ENCODE results near the gene CACNG5.

CACNG5 gene

GRCh38 chr17:66841328-66841727 is 6.4 kb downstream of the CACNG5 start:
- no peak for TF ChIP-seq TAF1 (IDR thresholded peaks at IDR 0.05; ENCODE audit: borderline replicate concordance, insufficient read depth, low read length)
- TF ChIP-seq REST (IDR thresholded peaks at IDR 0.05; ENCODE audit: insufficient read depth in 1 of 2, low read depth in 2 of 2, low read length in 2 of 2), result no peak

GRCh38 chr17:66841744-66842143 is 6.8 kb downstream of the CACNG5 start:
- TF ChIP-seq REST (IDR thresholded peaks at IDR 0.05; ENCODE audit: insufficient read depth in 1 of 2, low read depth in 2 of 2, low read length in 2 of 2) (peak in 1 of 2 experiments; percentile 75; a peak in 2 of 4 replicates), SIN3A (IDR thresholded peaks at IDR 0.05; ENCODE audit: borderline replicate concordance, insufficient read depth, low read length) (no peak)

- TF ChIP-seq SIN3A (IDR thresholded peaks at IDR 0.05; ENCODE audit: borderline replicate concordance, insufficient read depth, low read length) (no peak), REST (IDR thresholded peaks at IDR 0.05; ENCODE audit: insufficient read depth in 1 of 2, low read depth in 2 of 2, low read length in 2 of 2) (no peak), POLR2AphosphoS5 (IDR thresholded peaks at IDR 0.05; ENCODE audit: low read depth, low read length) (no peak), FOXP2 (optimal IDR thresholded peaks at IDR 0.05; ENCODE audit: borderline replicate concordance, extremely low read depth, extremely low read length, insufficient read depth) (no peak), TAF1 (IDR thresholded peaks at IDR 0.05; ENCODE audit: borderline replicate concordance, insufficient read depth, low read length) (no peak)
These were observed 7.6 kb downstream of the CACNG5 start for GRCh38 chr17:66842505-66842904.

GRCh38 chr17:66842959-66843358 is 8.0 kb downstream of the CACNG5 start:
- TF ChIP-seq POLR2AphosphoS5 (IDR thresholded peaks at IDR 0.05; ENCODE audit: low read depth, low read length), result no peak
- no peak for TF ChIP-seq SIN3A (IDR thresholded peaks at IDR 0.05; ENCODE audit: borderline replicate concordance, insufficient read depth, low read length)
- no peak for TF ChIP-seq TAF1 (IDR thresholded peaks at IDR 0.05; ENCODE audit: borderline replicate concordance, insufficient read depth, low read length)
- no peak for TF ChIP-seq FOXP2 (optimal IDR thresholded peaks at IDR 0.05; ENCODE audit: borderline replicate concordance, extremely low read depth, extremely low read length, insufficient read depth)
- TF ChIP-seq REST (IDR thresholded peaks at IDR 0.05; ENCODE audit: insufficient read depth in 1 of 2, low read depth in 2 of 2, low read length in 2 of 2), result no peak

GRCh38 chr17:66843627-66844026 is 8.7 kb downstream of the CACNG5 start:
- TF ChIP-seq POLR2AphosphoS5 (IDR thresholded peaks at IDR 0.05; ENCODE audit: low read depth, low read length) (no peak), FOXP2 (optimal IDR thresholded peaks at IDR 0.05; ENCODE audit: borderline replicate concordance, extremely low read depth, extremely low read length, insufficient read depth) (no peak), TAF1 (IDR thresholded peaks at IDR 0.05; ENCODE audit: borderline replicate concordance, insufficient read depth, low read length) (no peak), REST (IDR thresholded peaks at IDR 0.05; ENCODE audit: insufficient read depth in 1 of 2, low read depth in 2 of 2, low read length in 2 of 2) (no peak), SIN3A (IDR thresholded peaks at IDR 0.05; ENCODE audit: borderline replicate concordance, insufficient read depth, low read length) (no peak)
